GM20431 (cell line): ENCODE results near the gene TCF4.

Source experiments
- in situ Hi-C: fragments of 300-500 bp; cut with MseI, MboI; formaldehyde crosslinking; loops from one replicate; pipeline ENCODE4 v1.15.0; 2020; ENCODE audit warnings: low sequenced_read_pairs; ENCODE audit not compliant: unreplicated experiment

Gene TCF4

DNA sequence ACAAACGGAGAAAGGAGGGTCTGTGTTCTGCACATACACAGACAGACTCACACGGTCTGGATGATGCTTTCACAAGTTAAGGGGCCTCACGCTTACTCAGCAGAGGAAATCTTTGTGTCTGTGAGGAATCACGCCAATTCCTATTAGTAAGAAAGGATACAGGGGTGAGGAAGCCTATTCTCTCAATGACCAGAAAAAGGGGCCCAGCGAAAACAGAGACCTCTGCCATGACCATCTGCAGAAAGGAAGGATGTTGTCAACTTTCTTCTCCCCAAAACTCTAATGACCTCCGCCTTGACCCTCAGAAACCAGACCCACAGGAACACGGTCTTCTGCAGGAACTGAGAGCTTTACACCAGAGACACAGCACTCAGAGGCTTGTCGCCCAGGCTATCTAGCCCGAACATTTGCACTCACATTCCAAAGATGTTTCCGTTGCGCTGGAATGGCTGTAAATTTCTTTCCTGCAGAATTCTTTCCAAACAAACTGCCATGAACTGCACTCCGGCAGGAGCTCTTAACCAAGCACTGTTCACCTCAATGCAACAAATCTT is 186.3 kb downstream of the TCF4 start:
- in situ Hi-C loops = no loop called here

DNA sequence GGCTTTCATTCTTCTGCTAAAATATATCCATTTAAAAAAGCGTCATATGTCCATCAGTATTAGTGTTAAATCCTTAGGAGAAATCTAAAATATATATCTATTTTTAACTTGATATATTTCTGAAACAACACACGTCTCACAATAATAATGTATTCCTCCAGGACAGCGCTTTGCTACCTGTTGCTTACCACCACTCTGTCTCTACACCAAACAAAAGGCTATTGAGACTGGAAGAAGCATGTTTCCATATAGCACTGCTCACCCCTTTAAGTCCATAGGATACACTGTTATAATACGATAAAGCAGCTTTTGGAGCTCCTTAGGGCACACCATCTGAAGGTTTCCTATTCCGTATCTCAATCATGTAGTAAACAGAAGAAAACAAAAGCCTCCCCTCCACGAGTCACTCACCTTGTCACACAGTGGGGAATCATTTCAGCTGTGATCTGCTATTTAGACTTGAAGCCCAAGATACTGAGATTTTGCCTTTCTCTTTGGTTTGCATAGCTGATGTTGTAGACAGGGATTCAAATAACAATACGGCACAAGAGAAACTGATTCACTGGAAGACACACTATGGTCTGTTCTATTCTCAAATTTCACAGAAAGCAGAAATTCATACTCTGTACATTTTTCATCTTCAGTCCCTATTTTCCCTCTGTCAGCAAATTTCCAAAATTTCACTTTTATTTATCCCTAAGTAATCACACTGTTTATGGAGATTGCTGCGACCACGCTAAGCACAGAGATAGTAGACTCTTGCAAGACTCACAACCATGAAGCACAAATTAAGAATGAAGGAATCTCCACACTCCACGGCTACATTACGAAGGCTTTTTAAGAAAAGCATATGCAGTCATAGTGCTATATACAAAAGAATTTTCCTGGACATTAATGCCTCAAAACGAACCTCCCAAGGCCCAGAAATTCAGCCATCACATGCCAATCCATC is 187.1 kb downstream of the TCF4 start:
- in situ Hi-C loops = no loop called here

DNA sequence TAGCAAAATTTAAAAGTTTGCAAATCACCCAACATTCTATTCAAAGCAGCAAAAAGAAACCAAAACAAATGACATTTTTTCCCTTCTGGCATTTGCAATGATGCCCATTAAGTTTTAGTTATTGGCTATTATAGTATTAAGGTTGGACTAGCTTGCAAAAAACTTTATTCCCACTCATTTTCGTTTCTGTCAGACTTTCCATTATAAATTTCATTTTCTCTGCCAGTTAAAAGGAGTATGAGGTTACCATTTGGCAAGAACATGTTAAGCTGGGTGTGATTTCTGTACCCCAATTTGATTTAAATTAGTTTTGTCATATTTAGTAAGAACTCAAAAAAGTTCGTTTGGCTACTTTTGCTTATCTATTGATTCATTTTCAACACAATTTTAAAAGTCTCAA is 187.9 kb downstream of the TCF4 start:
- in situ Hi-C loops = no loop called here

DNA sequence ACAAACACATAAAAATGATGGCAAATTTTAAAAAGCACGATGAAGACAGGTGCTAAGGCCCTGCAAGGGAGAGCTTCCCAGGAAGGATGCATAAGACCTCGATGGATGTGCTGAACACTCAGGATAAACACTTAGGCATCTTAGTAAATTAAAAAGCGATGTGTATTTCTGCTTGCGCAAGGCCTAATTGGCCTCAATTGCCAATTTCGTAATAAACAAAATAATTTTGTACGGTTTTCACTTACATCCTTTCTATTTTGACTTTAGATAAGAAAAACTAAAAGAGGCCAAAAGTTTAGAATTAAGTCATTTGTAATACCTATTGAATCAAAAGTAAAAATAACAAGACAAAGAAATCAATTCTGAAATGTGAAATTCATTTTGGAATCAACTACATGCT is 189.1 kb downstream of the TCF4 start:
- in situ Hi-C loops = no loop called here

DNA sequence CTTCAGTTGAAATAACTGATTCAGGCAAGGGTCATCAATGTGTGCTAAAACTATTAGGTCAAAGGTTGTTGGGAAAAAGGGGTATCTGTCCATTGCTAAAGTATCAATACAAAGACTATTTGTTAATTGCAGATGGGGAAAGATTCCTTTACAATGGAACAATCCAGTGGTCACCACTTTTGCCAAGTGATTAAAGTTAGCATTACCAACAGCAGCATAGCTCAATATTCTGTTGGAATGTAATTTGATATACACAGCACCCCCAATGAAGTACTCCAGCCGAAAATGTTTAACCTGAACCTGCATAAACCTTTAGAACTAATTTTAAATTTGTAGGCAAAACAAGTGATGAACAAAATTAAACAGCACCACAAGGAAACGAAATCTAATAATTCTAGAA is 191.0 kb downstream of the TCF4 start:
- in situ Hi-C loops = no loop called here

DNA sequence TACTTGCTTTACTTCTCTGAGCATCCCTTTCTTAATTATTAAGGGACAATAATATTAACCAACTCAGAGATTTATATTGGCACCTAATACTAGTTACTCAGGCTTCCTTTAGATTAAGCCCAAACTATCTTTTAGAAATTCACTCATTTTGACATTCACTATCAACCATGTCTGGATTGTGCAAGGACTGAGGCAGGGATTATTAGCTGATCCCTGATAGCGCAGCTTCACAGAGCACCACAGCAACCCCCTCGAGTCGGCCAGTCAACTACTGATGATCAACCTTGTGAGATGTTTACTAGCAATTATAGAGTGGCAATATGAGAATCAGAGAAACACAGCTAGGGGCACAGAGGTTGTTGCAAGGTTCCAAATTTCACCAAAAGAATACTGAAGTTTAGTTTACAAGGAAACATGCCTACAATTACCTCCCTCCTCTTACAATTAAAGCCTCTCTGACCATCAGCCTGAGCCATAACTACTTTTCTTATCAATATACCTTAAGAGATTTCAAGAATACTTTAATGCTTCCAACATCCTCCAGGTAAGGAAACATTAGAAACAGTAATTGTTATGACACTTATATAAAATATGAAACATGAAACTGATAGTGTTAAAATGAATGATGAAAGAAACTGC is 191.6 kb downstream of the TCF4 start:
- in situ Hi-C loops = no loop called here

DNA sequence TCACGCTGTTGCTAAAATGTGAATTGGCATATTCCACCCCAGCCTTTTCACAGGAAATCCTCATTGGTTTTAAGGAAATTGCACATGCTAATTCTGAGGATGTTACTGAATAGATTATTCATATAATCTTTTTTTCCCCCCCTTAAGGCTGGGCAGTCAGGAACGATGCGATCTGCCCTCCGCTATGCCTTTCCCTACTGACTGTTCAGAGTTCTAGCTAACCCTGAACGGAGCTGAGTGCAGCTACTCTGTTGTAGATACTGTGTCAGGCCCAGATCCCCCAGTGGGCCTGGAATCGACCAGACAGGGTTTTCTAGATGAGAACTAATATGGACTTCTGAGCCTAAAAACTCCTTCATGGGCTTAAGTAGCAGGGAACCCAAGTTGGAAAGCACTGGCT is 192.2 kb downstream of the TCF4 start:
- in situ Hi-C loops = no loop called here

DNA sequence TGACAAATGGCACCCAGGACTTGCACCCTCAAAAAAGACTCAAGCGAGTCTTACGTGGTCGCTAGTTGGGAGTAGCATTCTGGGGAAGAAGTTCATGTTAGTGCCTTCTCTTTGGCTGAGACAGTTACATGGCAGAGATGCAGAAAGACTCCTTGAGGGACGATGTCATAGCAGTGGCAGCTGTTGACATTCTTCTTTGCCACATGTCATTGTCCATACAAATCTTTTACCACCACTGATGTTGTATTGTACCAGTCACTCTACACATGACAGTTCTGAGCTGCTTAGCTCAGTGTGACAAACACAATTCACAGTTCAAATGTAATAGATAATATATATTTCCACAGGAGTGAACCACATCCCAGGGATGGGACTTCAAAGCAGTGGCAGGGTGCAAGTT is 197.1 kb downstream of the TCF4 start:
- in situ Hi-C loops = no loop called here

DNA sequence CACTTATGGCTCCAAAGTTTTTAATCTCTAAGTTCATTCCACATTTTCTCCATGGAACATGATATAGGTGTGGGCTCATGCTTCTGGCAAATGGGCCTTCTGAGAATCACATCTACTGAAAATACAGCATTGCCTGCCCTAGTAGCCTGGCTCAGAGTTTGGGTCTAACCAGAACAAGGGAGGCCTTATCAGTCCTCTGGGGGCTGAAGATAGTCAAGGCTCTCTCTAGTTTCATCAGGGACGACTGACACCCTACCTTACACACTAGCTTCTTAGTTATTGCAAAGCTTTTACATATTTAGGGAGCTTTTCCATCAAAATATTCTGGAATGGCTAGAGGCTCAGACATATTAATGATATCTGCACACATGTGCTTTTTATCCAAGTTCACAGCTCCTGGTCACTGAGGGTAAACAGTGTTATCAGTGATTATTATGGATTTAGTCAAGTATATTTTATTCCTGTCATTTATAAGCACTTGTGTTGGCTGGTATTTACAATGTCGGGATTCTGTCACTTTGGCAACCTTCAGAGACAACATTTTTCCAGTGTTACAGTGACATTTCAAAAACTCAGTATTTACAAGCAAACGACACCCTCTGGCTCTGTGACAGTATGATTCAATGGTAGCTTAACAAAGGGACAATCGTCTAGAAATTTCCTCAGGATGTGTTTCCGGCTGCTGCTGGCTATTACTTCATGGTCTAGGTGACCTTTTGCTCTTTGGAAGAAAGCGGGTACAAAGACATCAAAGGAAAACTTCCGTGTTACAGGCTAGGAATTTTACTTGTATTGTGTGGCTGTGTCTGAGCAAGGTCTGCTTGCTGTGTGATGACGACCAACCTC is 200.6 kb downstream of the TCF4 start:
- in situ Hi-C loops = no loop called here

DNA sequence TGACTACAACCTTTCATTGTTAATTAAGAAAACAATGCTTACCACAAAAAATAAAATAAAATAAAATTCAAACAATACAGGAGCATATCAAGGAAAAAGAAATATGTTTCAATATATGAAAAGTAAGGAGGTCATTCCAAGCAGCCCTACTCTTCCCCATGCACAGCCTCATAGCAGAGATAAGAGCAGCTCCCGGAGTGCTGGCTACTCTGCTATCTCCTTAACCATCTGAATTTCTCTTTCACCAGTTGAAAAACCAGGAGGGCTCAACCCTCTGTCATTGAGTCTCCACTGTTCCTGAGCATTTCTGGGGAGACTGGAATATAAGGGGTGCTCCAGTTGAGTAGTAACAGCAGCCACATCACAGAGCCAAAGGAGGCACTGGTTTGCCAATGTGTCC is 201.4 kb downstream of the TCF4 start:
- in situ Hi-C loops = no loop called here

DNA sequence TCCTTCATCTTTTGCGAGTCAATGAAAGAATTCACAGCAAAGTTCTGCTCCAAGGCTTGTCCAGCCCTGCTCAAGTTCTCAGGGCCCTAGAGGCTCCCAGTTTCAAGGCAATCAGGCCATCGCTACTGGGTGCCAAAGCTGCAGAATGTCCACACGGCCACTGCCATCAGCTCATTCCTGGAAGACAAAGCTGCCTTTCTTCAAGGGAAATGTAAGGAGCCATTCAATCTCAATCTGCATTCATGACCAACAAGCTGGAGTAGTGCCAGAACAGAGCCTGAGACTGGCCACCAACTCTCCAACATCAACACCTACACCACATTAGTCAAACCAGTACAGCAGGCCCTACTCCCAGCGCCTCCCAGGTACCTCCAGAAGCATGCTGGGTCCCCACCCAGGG is 202.2 kb downstream of the TCF4 start:
- in situ Hi-C loops = no loop called here

DNA sequence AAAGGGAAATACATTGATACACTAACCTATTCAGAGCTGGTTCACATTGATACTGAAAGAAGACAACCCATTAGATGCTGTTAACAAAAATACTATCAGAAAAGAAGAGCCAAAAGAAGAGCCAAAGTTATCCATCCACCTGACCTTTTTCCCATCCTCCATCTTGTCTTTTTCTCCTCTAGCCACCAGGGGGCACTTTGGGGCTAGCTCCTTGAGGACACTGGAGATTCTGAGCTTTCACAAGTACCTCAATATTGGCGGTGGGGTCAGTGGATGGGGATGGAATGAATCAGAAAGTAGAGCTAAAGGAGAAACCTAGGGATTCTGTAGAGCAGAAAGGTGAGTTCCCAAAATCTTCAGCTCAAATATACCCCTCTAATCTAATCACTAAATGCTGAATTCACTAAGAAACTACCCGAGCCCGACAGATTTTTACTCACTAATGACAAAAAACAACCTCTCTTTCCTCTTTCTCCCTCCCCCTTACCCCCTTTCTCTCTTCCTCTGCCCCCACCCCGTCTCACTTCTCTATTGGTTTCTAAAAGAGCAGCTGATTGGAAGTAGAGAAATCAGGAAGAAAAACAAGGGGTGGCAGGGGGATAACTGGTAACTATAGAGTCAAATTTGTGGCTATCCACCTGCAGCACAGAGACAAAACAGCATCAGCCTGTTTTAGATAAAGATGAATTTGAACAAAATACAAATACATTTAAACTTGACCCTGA is 203.3 kb downstream of the TCF4 start:
- in situ Hi-C loops = no loop called here

DNA sequence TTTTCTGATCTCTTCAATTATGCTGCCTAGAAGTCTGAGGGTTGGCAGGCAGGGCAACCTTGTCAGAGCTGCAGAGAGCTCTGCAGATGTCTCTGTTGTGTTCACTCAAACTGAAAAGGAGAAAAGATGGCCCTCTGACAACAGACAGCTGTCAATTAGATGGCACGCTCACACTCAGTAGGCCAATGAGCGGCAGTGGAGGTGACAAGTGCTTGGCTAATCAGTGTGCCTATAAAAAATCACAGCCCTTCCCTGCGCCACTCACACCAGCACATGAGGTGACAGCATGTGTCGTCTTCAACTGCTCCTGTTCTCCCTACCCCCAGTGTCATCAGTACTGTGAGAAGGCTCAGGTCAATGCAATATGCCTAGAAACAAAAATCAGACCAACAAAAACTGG is 203.9 kb downstream of the TCF4 start:
- in situ Hi-C loops = no loop called here

DNA sequence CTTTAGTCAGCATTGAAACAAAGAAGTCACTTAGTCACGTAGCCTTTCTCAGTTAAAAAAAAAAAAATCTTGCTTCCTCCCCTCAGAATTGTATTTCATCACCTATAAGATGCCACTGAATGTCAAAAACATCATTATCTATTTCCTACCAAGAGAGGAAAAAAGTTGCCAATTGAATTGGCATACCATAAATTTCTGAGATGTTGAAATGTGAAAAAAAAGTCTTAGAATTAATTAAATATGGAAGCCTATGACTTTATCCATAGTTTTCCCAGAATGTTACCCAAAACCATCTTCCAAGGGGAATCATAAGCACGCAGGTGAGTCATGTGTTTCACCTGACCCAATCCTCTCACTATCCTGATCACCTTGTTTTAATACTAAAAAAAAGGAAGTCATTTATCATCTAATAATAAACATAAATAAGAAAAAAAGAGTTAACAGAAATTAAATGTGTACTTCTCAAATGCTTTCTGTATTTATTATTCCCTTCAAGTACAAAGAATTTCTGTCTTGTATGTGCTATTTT is 205.7 kb downstream of the TCF4 start:
- in situ Hi-C loops = no loop called here

DNA sequence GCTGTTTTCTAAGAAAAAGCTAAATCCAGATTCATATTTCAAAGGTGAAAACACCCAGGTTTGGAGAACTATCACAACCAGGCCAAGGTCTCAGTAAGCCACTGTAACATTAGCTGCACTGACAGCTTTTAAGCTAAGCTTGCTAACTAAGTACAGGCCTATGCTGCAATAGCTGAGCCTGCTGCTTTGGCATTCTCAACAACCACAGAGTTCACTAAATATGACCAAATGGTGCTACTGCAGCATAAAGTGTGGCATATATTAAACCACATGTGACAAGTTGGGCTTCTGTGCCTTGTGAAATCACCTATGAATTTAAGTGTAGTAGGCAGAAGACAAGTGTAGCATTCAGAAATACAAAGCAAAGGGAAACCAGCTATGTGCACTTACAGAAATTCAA is 206.7 kb downstream of the TCF4 start:
- in situ Hi-C loops = no loop called here

DNA sequence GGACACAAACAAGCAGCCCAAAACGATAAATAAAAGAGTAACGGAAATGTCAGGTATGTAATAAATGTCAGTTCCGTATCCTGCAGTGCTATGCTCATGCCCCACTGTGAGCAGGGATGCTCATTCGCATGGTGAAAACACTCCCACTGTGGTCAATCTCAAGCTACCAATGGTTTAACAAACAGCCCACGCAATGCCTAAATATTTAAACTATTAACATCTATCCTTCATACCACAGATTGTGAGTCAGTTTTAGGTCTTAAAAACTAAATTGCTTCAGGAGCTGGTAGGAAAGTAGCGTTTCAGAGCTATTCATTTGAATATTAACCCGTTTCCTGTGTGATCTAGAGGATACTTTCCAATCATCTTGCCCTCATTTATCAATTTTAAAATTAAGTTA is 207.4 kb downstream of the TCF4 start:
- in situ Hi-C loops = no loop called here

DNA sequence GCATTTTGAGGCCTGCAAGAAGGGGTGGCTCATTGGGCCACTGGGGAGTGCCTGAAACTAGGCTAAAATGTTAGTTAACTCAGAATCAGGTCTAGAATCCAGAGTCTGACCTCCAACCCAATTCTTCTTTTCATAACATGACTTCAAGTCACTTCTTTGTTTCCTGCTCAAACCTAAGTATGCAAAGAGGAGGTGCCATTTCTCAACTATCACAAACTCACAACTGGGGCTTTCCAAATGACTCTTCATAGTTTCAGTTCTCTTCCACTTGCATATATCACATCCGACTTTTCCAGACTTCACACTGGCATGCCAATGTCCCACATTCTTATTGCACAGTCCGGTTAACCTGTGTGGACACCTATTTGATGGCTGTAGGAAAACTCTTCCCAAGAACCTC is 211.6 kb downstream of the TCF4 start:
- in situ Hi-C loops = no loop called here

DNA sequence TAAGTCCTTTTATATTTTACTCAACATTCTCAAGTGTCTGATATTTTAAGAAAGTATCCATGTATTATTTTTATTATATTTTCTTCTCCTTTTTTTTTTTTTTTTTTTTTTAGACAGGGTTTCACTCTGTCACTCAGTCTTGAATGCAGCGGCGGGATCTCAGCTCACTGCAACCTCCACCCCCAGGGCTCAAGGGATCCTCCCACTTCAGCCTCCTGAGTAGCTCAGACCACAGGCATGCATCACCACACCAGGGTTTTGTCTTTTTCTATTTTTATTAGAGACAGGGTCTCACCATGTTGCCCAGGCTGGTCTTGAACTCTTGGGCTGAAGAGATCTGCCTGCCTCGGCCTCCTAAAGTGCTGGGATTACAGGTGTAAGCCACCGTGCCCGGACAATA is 212.1 kb downstream of the TCF4 start:
- in situ Hi-C loops = no loop called here

DNA sequence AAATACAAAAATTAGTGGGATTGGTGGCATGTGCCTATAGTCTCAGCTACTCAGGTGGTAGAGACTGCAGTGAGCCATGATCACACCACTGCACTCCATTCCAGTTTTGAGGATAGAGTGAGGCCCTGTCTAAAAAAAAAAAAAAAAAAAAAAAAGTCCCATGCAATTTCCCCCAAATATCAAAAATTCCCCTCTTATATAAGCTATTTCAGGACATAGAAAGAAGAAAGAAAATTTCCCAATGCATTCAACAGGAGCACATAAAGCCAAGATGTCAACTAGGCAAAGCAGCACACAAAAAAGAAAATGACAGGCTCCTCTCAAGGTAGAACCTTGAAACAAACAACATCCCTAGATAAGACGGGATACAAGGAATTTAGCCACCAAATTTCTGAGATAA is 213.3 kb downstream of the TCF4 start:
- in situ Hi-C loops = no loop called here

DNA sequence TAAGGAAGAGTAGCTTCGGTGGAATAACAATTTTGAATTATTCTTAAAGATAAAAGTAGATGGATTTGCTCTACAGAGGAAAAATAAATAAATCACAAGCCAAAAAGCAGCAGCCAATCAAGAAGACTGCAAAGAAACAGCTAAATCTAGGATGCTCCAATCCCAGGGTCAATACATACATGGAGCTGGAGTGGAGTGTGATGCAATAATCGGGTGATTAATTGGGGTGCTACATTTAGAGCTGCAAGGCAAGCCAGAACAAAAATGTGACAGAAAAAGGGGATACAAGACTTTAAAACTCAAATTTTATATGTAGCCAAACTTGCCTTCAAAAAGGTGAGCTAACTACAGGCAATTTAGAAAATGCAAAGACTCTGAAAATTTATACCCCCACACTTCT is 215.8 kb downstream of the TCF4 start:
- in situ Hi-C loops = no loop called here
